Activated T-helper 9 cell treated with anti-CD3 and anti-CD28 coated beads, Interleukin-2, amount 50 U/mL, for 16 hours (primary cell): ENCODE results near the gene SPEM1.

Experiments used
- DNase-seq: peaks from one replicate; pipeline ENCODE4 v3.0.0-alpha.2; 2020; ENCODE audit warnings: low read depth

The SPEM1 gene

GRCh38 chr17:7440113-7440833, 20.1 kb downstream of the SPEM1 start:
- DNase-seq, result no peak

GRCh38 chr17:7440834-7441195, 20.7 kb downstream of the SPEM1 start:
- no peak for DNase-seq

- no peak for DNase-seq
These were observed 21.1 kb downstream of the SPEM1 start for GRCh38 chr17:7441266-7441665.

- no peak for DNase-seq
These were observed 22.0 kb downstream of the SPEM1 start for GRCh38 chr17:7442142-7442541.

GRCh38 chr17:7443499-7444485, 23.7 kb downstream of the SPEM1 start:
- no peak for DNase-seq

GRCh38 chr17:7444682-7445618, 24.8 kb downstream of the SPEM1 start, which contains the start of gene CHRNB1:
TSS of gene CHRNB1 (plus strand) at chr17:7445061. CDS start at chr17:7445128, 67 bp downstream.
- DNase-seq, result no peak

DNA sequence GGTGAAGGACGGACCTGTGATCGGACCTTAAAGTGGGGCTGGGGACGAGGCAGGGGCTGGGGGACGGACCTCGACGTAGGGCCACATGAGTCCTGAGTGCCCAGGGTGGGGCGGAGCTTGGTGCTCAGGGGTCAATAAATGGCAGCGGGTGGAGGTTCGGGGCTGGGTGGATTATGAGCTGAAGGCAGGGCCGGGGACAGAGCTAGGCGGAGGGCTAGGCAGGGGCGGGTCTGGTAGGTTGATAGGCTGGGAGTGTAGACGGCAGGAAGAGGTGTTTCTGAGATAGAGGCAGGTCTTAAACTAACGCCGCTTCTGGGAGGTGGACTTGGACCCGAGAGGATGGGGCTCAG, 25.5 kb downstream of the SPEM1 start:
- no peak for DNase-seq

DNA sequence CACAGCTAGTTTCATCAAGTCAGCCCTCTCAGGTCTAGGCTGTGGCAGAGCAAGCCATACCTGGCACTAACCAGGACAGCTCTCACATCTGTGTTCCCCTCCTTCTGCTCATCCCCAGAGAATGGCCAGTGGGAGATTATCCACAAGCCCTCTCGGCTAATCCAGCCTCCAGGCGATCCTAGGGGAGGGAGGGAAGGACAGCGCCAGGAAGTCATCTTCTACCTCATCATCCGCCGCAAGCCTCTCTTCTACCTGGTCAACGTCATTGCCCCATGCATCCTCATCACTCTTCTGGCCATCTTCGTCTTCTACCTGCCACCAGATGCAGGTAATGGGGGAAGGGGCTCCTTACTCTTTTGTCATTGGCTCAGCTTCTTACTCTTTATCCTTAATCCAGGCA, 28.3 kb downstream of the SPEM1 start:
- no peak for DNase-seq

- DNase-seq, result no peak
These were observed 39.9 kb downstream of the SPEM1 start for GRCh38 chr17:7459961-7460545.

GRCh38 chr17:7460850-7461660, 40.9 kb downstream of the SPEM1 start:
- no peak for DNase-seq

DNA sequence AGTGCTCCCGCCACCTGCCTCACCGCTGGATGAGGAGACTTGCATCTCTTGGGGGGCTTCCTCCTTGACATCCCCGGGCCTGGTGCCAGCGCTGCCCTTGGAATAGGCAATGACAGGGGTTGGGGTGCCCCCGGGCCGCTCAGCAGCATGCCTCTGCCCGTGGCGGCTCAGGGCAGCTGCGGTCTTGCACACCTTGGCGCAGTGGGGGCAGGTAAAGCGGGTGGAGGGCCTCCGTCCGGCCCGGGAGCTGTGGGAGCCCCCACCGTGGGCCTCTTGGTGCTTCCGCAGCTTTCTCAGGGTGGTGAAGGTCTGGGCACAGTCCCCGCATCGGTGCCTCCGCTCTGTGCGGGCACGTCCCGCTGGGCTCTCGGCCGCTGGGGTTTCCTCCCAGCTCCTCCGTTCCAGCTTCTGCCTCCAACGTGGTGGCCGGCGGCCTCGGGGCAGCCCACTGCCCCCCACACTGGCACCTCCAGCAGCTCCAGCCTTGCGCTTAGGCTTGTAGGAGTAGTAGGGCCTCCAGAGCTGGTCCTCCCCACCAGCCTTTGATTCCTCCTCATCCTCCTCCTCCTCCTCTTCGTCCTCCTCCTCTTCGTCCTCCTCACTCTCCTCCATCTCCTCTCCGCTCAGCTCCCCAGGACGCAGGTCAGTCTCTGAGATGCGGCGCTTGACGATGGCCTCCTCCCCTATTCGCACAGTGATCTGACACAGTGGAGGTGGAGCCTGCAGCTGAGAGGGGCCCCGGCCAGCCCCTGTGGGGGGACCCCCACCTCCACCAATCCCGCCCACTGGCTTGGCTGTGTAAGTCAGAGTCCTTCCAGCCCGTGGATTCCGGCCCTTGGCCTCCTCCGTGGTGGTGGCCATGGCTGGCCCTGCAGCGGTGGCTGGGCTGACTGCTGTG, 42.6 kb downstream of the SPEM1 start:
- no peak for DNase-seq

DNA sequence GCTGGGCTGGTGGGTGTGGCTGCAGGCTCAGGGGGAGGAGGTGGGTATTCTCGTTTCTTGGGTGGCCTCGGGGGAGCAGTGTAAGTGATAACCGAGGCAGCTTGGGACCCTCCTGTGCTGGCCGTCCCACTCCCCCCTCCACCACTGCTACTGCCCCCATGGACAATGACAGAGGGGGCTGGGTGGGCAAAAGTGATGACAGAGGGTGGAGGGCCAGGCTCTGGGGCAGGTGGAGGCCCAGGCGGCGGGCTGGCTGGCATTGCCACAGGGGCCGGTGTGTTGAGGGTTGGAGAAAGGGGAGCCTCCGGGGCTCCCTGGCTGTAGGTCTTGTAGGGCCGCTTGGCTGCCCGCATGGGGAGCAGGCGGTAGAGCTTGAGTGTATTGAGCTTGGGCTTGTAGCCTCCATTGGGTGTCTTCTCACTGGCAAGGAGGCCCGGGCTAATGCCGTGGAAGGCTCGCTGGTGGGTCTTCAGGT, 43.3 kb downstream of the SPEM1 start:
- no peak for DNase-seq

- DNase-seq, result no peak
These were observed 44.0 kb downstream of the SPEM1 start for GRCh38 chr17:7464081-7464480.

DNA sequence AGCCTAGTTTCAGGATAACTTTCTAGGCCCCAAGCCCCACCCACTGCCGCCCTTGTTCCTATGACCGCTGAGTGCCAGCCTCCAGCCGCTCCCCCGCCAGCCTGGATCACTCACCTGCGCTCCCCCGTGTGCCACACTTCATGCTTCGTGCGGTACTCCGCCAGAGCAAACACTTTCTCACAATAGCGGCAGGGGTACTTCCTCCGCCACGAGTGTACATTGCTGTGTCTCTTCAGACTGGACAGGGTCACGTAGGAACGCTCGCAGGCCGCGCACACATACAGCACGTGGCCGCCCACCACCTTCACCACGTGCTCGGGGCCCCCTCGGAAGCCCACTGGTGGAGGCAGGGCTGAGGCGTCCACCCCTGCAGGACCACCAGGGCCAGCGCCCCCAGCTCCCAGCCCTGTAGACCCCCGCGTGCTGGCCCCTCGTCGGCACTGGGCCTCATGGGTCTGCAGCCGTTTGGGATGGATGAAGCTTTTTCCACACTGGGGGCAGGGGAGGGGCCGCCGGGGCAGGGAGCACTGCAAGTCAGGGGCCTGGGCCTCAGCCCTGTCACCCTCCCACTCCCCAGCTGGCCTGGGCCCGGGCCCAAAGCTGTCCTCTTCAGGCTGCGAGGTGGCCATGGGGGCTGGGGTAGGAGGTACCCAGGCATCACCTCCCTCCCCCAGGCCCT, 45.6 kb downstream of the SPEM1 start:
- DNase-seq, result no peak

- no peak for DNase-seq
These were observed 46.2 kb downstream of the SPEM1 start for GRCh38 chr17:7466318-7466638.

- no peak for DNase-seq
These were observed 46.7 kb downstream of the SPEM1 start for GRCh38 chr17:7466639-7467341.

DNA sequence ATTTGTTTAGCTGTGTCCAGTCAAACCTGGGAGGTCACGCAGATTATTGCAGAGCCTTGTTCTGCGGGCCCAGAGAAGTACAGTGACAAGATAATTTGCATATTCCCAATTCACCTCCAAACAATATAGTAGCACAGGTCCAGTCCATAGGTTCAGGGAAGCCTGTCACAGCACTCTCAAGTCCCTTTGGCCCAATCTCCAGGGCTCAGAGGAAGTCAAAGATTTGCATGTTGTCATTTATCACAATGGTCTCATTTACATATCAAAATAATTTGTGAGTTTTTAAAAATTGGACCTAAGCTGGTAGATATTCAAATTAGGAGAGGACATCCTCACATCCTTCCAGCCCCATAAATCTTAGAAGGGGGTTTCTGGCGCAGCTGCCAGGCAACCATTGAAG, 47.4 kb downstream of the SPEM1 start:
- no peak for DNase-seq

DNA sequence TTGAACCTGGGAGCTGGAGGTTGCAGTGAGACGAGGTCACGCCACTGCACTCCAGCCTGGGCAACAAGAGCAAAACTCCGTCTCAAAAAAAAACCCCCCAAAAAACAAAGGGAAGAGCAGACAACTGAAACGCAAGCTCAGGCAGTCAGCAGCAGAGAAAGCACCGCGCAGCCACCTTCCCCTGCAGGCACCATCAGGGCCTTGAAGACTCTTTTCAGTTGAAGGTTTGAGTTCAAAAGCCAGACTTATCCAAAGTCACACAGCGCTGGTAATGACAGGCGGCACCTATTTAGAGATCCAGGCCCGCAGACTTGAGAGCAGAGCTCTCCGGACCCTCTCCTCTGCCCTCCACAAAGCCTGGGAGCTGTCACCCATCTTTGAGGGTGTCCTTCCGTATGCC, 48.2 kb downstream of the SPEM1 start:
- DNase-seq, result no peak
